Brain pericyte (primary cell): ENCODE results near the gene GTF3C1.
"Not testable (repeated sequence)": the region's sequence is repeated elsewhere in the genome, so short reads cannot be mapped to it uniquely, and the experiment has no call there.

Experiments used
- DNase-seq: peaks from one replicate; pipeline ENCODE4 v3.0.0-alpha.2; 2012; ENCODE audit warnings: low read depth, low spot score

Gene GTF3C1

DNA sequence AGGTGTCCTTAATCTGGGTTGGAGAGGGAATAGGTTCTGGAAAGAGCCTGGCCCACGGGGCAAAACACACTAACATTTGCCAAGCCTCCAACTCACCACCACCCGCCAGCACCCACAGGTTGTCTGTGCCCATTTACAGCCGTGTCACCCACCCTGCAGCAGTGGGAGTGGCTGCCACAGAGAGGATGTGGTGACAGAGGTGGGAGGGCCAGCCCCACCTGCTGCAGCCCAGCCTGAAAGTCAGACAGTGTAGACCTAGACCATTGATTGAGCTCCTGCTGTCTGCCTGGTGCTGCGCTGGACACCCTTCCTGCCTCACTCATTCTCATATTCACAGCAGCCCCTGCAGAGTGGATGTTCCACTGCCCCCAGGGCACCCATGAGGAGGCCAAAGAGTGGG lies 103.0 kb downstream of the GTF3C1 start:
- no peak for DNase-seq

DNA sequence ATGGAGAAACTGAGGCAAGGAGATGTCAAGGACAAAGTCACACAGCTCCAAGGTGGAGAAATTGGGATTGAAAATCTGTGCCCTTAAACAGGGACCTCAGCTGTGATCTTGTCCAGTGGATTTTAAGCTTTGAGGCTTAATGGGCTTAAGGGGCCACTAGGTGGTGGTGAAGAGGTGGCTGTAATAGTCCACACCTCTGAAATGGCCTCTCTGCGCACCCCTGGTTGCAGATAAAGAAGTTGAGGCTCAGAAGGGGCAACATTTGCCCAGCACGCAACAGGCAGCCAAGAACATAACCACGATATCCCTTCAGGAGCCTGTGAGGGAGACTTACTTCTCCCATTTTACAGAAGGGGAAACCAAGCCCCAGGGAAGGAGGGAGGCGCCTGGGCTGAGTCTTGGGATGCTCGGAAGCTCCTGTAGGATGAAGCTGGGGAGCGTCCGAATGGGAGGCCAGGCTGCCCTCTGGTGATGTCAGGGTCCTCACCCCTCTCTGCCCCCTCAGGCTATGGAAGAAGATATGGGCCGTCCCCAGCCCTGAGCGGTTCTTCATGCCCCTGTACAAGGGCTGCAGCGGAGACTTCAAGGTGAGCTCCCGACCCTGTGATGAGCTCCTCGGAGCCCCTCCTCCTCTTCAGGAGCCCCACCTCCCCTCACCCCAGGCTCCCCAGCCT lies 104.1 kb downstream of the GTF3C1 start:
- DNase-seq = no peak

DNA sequence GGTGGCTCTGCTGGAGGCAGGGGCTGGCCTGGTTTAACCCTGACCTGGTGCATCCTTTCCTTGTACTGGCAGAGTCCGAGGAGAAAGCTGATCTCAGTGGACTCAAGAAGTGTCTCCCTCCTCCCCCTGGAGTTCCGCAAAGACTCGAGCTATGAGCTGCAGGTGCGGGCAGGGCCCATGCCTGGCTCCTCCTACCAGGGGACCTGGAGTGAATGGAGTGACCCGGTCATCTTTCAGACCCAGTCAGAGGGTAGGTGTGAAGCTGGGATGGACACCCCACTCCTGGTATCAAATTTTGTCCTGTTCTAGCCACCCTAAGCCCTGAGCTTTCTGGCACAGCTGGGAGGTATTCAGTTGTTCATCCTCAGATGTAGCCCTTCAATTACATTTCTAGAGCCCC lies 105.2 kb downstream of the GTF3C1 start:
- DNase-seq = no peak

DNA sequence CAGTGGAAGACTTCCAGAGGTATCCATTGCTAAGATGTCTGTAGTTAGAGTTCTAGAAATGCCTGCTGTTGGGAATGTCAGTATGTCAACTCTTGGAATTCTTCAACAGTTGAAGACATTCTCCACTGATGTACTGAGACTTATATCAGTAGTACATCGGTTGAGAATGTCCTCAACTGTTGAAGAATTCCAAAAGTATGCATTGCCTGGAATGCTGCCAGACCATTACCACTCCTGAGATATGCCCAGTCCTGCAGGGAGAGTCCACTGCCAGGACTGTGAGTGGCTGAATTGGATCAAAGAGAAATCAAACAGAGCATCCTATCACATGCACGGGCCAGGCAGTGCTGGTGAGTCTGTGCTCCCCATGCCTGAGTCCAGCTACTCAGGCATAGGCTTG lies 105.7 kb downstream of the GTF3C1 start:
- no peak for DNase-seq

DNA sequence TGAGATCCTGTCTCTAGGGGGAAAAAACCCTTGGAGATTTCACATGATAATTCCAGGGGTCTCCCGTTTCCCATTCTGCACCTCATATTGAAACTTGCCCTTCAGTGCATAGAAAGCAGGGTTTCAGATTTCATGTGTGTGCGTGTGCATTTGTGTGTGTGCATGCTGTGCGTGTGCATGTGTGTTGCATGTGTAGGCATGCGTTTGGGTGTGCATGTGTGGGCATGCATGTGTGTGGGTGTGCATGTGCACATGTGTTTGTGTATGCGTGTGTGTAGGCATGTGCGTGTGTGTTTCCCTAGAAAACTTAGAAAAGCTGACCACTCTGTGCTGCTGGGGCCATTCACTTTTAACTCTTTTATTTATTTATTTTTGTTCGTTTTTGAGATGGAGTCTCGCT lies 107.7 kb downstream of the GTF3C1 start:
- DNase-seq = no peak

DNA sequence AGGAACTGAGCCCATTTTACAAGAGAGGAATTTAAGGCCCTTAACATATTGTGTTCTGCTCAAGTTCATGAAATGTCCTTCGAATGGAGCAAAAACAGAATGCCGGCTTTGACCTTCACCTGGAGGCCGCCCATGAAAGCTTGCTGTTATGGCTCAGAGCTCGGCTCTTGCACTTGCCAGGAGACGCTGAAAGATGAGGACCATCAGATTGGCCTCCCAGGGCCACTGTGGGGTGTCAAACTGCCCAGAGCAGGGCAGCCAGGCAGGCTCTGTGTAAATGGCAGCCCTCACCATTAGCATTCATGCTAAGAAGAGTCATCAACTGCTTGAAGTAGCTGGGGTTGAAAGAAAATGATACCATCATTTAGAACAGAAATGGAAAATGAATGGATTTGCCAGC lies 108.4 kb downstream of the GTF3C1 start:
- DNase-seq = no peak

DNA sequence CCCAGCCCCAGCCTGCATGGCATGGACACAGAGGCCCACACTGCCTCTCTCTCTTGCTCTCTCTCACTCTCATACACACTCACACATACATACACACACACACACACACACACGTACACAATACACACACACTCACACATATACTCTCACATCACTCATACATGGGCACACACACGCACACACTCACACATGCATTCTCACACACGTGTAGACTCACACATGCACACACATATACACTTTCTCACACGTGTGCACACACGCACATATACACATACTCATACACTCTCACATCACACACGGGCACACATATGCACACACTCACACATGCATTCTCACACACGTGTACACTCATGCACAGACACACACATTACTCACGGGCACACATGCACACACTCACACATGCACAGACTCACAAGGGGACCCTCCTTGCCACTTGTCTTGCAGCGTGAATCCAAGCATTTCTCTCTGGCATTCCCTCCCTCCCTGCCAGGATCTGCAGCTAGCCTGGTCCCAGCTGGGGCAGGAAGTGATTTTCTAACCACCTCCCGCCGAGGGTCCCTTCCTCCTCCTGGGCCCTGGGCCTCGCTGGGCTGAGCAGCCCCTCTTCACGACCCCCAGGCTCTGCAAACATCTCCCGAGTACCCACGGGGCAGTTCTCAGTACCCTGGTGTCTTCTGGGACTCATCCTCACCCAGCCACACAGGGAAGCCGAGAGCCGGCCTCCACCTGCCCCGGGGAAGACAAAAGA lies 110.3 kb downstream of the GTF3C1 start:
- no peak for DNase-seq

DNA sequence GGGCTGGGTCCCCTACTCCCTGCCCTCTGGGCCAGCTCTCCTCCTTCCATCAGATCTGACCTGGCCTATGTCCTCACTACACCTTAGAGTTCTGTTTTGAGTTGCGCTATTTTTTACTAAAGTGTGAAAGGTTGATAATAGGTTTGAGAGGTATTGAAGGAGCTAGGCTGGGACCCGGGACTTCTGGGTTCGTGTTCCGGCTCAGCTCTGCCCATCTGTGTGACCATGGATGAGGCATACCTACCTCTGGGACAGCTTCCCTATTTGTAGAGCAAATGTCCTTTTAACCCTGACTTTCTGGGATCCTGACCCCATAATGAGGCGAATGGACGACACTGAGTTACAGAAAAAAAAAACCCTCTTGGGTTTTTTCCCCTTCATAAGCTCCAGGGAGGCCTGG lies 111.8 kb downstream of the GTF3C1 start:
- DNase-seq = no peak

DNA sequence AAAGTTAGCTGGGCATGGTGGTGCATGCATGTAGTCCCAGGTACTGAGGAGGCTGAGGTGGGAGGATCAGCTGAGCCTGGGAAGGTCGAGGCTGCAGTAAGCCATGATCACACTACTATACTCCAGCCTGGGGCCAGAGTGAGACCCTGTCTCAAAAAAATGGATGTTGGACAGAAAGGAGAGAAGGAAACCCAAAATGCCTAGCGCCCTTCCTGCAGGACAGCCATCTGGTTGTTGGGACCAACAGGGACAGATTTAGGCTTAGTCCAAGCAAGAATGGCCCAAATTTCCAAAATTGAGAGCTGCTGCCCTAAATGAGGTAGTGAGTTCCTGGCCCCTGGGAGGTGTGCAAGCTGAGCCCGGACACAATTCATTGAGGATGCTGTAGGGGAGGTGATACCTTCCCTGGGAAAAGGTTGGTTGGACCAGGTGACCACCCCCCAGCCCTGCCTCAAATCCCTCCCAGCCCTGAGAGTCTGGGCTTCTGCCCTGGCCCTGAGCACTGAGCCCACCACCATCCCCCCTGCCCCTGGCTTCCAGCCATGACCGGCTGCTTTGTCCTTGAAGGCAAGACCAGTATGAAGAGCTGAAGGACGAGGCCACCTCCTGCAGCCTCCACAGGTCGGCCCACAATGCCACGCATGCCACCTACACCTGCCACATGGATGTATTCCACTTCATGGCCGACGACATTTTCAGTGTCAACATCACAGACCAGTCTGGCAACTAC lies 112.6 kb downstream of the GTF3C1 start:
- no peak for DNase-seq

DNA sequence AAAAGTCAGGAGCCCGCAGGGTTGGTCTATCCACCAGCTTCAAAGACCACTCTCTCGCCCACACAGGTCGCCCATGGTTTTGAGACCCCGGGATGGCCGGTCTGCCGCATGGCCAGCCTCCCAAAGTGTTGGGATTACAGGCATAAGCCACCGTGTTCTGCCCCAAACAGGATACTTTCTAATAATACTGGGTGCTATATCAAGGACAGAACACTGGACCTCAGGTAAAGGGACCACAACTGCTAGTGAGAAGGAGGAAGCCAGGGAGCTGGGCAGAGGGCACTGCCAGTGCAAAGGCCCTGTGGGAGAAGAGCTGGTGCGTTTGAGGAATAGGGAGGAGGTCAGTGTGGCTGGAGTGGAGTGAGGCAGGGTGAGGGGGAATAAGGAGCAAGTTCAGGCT lies 113.6 kb downstream of the GTF3C1 start:
- DNase-seq = no peak

DNA sequence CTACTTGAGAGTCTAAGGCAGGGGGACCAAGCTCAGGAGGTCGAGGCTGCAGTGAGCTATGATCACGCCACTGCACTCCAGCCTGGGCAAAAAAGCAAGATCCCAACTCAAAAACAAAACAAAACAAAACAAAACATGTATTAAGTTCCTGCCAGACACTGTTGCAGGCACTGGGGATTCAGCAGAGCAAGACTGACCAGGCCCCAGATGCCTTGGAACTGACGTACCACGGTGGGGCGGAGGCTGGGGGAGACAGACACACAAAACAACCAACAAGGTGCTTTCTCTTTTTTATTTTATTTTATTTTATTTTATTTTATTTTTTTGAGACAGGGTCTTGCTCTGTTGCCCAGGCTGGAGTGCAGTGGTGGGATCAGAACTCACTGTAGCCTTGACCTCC lies 114.6 kb downstream of the GTF3C1 start:
- DNase-seq = not testable (repeated sequence)

DNA sequence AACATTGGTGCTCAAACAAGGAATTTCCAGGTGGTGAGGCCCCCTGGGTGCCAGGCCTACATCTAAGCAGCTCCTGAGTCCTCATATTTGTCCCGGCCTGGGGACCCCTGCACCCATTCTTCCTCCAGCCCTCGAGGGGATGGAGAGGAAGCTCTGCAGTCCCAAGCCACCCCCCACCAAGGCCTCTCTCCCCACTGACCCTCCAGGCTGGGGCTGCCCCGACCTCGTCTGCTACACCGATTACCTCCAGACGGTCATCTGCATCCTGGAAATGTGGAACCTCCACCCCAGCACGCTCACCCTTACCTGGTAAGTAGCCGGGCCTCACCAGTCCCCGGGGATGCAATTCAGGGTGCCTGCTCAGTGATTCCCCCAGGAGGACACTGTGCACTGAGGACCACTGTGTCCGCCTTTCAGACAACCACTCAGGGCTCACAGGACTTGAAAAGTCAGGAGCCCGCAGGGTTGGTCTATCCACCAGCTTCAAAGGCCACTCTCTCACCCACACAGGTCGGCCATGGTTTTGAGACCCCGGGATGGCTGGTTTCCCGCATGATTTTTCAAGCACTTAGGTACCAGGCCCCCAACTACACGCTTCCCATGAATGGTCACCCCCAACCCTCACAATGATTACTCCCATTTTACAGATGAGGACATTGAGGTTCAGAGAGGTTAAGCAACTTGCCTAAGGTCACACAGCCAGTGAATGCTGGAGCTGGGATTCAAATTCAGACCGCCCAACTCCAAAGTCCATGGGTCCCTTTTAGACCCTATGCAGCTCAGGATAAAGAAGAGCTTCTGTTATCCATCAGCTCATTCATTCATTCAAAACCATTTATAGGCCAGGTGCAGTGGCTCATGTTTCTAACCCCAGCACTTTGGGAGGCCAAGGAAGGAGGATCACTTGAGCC lies 115.3 kb downstream of the GTF3C1 start:
- DNase-seq = no peak

DNA sequence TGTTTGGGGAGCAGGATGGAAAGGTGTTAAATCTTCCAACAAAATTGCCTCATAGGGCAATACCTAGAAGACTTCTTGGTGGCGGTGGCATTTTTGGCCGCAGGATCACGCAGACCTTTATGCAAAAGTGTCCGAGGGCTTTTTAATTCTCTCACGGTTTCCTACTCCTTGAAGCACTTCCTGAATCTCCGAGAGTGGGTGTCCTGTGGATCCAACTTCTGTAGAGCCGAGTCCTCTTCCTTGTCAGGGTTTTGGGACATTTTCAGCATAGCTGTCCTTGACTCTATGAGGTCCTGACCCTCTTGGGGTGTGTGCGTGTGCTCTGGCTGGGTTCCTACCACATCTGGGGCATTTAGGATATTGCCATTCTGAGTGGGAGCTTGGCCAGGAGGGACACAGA lies 116.1 kb downstream of the GTF3C1 start:
- no peak for DNase-seq

DNA sequence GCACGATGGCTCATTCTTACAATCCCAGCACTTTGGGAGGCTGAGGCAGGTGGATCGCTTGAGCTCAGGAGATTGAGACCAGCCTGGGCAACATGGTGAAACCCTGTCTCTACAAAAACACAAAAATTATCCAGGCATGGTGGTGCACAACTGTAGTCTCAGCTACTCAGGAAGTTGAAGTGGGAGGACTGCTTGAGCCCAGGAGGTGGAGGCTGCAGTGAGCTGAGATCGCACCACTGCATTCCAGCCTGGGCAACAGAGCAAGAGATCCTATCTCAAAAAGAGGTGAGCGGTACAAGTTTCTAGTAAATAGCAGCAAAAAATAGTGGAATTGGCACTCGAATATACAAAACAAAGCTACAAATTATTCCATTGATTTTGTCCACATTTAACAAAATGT lies 116.5 kb downstream of the GTF3C1 start:
- DNase-seq = not testable (repeated sequence)

DNA sequence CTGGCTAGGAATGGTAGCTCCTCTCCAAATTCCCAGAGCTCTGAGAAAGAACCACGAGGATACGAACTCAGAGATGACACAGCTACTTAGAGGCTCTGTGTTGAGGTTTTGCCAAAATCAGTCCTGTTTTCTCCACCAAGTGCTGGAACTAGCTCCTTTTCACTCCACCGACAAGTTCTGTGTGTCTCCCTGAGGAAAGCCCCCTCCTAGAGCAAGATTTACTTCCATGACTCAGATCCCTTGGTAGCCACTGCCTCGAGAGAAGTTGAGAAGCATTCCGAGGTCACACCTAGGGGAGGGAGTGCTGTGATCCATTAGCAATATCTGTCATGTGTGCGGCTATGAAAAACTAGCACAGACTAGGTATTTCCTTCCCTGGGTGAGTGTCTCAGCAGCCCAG lies 117.2 kb downstream of the GTF3C1 start:
- no peak for DNase-seq

DNA sequence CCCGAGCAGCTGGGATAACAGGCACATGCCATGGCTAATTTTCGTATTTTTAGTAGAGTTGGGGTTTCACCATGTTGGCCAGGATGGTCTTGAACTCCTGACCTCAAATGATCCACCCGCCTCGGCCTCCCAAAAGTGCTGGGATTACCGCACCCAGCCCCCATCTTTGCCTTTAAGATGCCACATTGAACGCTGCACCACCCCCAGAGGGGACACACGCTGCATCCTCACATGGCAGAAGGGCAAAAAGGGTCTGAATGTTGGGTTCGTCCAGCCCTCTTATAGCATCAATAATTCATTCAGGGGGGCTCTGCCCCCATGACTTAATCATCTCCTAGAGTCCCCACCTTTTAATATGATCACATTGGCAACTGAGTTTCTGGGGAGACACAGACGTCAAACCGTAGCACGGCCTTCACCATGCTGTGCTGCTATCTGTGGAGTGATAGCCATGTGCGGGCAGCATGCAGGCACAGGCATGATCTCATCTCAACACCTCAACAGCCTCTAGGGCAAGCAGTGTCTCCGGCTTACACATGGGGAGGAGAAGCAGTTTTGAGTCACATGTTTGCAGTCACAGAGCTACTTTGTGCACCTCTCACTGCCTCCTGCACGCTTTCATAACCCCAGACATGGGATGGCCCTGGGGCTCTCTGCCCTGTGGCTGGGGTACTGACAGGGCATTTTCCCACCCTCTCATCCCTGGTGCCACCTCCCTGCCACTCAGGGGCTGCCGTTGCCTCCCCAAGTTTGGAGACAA lies 117.8 kb downstream of the GTF3C1 start:
- DNase-seq = no peak

DNA sequence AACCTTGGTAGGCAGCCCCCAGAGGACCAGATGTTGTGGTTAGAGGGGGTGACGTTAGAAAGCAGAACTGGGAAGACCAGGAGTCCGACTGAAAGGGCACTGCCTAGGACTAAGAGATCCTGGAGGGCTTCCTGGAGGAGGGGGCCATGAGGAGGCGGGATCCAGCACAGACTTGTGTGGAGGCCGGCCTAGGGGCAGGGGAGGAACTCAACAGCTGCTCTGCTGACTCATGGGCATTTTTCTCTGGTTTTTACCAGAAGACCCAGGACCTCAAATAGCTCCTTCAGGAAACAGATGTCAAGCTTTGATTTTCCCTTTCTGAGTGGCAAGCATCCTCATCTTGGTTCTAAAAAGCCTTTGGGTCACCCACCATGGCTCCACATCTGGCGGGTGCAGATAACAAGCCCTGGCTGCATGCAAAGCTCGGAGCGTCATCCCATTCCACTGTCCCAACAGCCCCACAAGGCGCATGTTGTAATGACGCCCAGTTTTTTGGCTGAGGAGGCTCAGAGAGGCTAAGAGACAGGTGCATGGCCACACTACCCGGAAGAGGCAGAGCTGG lies 118.7 kb downstream of the GTF3C1 start:
- no peak for DNase-seq

DNA sequence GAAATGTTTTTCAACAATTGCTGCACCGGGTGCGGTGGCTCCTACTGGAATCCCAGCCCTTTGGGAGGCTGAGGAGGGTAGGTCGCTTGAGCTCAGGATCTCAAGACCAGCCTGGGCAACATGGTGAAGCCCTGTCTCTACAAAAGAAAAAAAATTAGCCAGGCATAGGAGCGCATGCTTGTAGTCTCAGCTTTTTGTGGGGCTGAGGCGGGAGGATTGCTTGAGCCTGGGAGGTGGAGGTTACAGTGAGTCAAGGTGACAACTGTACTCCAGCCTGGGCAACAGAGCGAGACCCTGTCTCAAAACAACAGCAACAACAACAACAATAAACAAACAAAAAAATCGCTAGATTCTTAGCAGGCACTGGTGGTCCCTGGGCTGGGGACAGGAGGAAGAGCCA lies 119.2 kb downstream of the GTF3C1 start:
- DNase-seq = no peak

DNA sequence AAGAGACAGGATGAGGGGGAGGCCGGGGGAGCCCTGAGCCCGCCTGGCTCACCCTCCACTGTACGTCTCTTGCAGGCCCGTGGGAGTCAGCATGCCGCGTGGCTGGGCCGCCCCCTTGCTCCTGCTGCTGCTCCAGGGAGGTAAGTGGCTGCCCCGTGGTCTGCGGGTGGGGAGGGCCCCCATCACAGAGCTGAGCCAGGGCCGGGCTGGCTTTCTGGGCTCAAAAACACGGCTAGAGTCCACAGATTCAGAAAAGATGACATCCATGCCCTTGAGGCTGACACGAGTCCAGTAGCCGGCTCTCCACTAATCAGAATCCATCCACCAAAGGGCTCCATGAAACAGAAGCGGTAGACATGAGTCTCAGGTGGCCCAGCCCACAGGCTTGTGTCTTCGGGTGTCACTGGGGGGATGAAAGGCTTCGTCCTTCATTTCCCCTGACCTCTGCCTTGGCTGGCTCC lies 119.7 kb downstream of the GTF3C1 start:
- no peak for DNase-seq

DNA sequence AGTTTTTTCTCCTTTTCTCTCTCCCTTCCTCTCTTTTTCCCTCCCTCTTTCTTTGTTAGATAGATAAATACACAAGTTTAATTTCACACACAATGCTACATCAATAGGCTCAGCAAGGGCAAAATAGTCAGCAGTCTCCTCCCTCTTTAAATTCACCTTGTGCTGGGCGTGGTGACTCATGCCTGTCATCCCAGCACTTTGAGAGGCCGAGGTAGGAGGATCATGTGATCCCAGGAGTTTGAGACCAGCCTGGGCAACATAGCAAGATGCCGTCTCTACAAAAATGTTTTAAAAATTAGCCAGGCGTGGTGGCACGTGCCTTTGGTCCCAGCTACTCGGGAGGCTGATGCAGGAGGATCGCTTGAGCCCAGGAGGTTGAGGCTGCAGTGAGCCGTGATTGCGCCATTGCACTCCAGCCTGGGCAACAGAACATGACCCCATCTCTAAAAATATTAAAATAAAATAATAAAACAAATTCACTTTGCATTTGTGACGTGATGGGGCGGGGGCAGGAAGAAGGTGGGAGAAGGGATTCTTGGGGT lies 120.3 kb downstream of the GTF3C1 start:
- DNase-seq = no peak
